B cell (primary cell): Measurements from ENCODE around the gene SNRNP27. TPM values are rescaled to one million over a fixed set of nuclear protein-coding genes. Genes with fewer than 3 reads are reported as not detected.

Experiments
- ATAC-seq: fragments of 200-7000 bp; cut with Tn5 transposase; one replicate; pipeline ENCODE4 v1.10.0; 2021; ENCODE audit warnings: low read depth, mild to moderate bottlenecking, moderate number of reproducible peaks, moderate library complexity
- CTCF ChIA-PET: fragments of 350-600 bp; sonication (Branson Sonifier 250); formaldehyde crosslinking; loops from one replicate; lab custom pipeline; 2021; ENCODE audit warnings: antibody characterized with exemption, inconsistent platforms; lab: Charles Lee
- POLR2A ChIA-PET: fragments of 350-600 bp; sonication (Branson Sonifier 250); formaldehyde crosslinking; loops from one replicate; lab custom pipeline; 2021; ENCODE audit warnings: antibody characterized with exemption; lab: Charles Lee
- DNase-seq: peaks from one replicate; pipeline ENCODE4 v3.0.0; 2013
- H2AFZ ChIP-seq: 2 replicates; pipeline ENCODE4 v1.6.1; 2012; ENCODE audit warnings: mild to moderate bottlenecking, low read depth, low read length; ENCODE audit not compliant: insufficient read depth, poor library complexity, severe bottlenecking
- H3K27ac ChIP-seq, 2 donors: 1 replicate in 1 of 2; 2 replicates in 1 of 2; pipeline ENCODE4 v1.5.1; 2012 to 2013; ENCODE audit warnings: low read length in 2 of 2, mild to moderate bottlenecking in 2 of 2, moderate library complexity in 1 of 2
- H3K27me3 ChIP-seq, 4 experiments: fragments of 200-600 bp in 1 of 4; sonication (generic) in 1 of 4; replicated peaks in 1 of 4; 1 replicate in 2 of 4; 2 replicates in 2 of 4; pipeline versions ENCODE4 v1.6.1 to v1.7.0; 2013 to 2016; ENCODE audit warnings: low read length in 3 of 4, mild to moderate bottlenecking in 2 of 4, mixed read lengths in 1 of 4, moderate library complexity in 1 of 4; ENCODE audit not compliant: insufficient read depth in 4 of 4, control insufficient read depth in 3 of 4; ENCODE audit errors: control extremely low read depth in 1 of 4
- H3K36me3 ChIP-seq, 2 experiments: replicated peaks in 1 of 2; 1 replicate in 1 of 2; 2 replicates in 1 of 2; pipeline versions ENCODE4 v1.6.1 to v1.7.1; 2013; ENCODE audit warnings: low read length in 1 of 2; ENCODE audit not compliant: insufficient read depth in 2 of 2, control insufficient read depth in 1 of 2; ENCODE audit errors: control extremely low read depth in 1 of 2, extremely low read depth in 1 of 2
- H3K4me1 ChIP-seq, 2 donors: fragments of 200-600 bp in 1 of 2; sonication (generic) in 1 of 2; 1 replicate in 1 of 2; 2 replicates in 1 of 2; pipeline versions ENCODE4 v1.5.1 to v1.6.1; 2013 to 2017; ENCODE audit warnings: low read length in 2 of 2; ENCODE audit not compliant: control insufficient read depth in 2 of 2, insufficient read depth in 2 of 2
- H3K4me2 ChIP-seq: replicated peaks from 2 replicates; pipeline ENCODE3; 2012; ENCODE audit warnings: mild to moderate bottlenecking, low read depth, low read length; ENCODE audit not compliant: poor library complexity, severe bottlenecking
- H3K4me3 ChIP-seq, 5 experiments: fragments of 200-600 bp in 1 of 5; sonication (generic) in 1 of 5; 1 replicate in 3 of 5; 2 replicates in 2 of 5; pipeline versions ENCODE4 v1.5.1 to v1.7.0; 2011 to 2016; ENCODE audit warnings: low read length in 4 of 5, mild to moderate bottlenecking in 4 of 5, low read depth in 2 of 5, control low read depth in 1 of 5, moderate library complexity in 1 of 5; ENCODE audit not compliant: insufficient read depth in 1 of 5; ENCODE audit errors: control extremely low read depth in 1 of 5, extremely low read depth in 1 of 5
- H3K79me2 ChIP-seq: fragments of 200-600 bp; sonication (generic); one replicate; pipeline ENCODE4 v1.6.0; 2016; ENCODE audit warnings: low read length; ENCODE audit not compliant: control insufficient read depth, insufficient read depth
- H3K9ac ChIP-seq: fragments of 200-600 bp; sonication (generic); 2 replicates; pipeline ENCODE4 v1.6.1; 2017; ENCODE audit warnings: mild to moderate bottlenecking, low read length, moderate library complexity
- H3K9me3 ChIP-seq, 3 donors: one replicate each; pipeline versions ENCODE4 v1.6.1 to v1.7.1; 2013; ENCODE audit warnings: low read length in 2 of 3; ENCODE audit not compliant: control insufficient read depth in 2 of 3, insufficient read depth in 1 of 3; ENCODE audit errors: control extremely low read depth in 1 of 3
- H4K20me1 ChIP-seq: 2 replicates; pipeline ENCODE4 v1.6.0; 2012; ENCODE audit warnings: mild to moderate bottlenecking, low read length; ENCODE audit not compliant: insufficient read depth, control insufficient read depth, poor library complexity, severe bottlenecking
- H3K27ac Mint-ChIP-seq: one replicate; pipeline ENCODE4 v1.8.0; 2021; ENCODE audit warnings: mixed read lengths
- H3K27me3 Mint-ChIP-seq: one replicate; pipeline ENCODE4 v1.8.0; 2021; ENCODE audit warnings: mixed read lengths
- H3K4me1 Mint-ChIP-seq: one replicate; pipeline ENCODE4 v1.8.0; 2021; ENCODE audit warnings: mixed read lengths
- H3K4me3 Mint-ChIP-seq: one replicate; pipeline ENCODE4 v1.8.0; 2021; ENCODE audit warnings: mixed read lengths
- H3K9me3 Mint-ChIP-seq: one replicate; pipeline ENCODE4 v1.8.0; 2022; ENCODE audit warnings: mixed read lengths; ENCODE audit not compliant: insufficient read depth
- EZH2 ChIP-seq: IDR thresholded peaks from 2 replicates; pipeline ENCODE4 v1.6.1; 2012; ENCODE audit warnings: borderline replicate concordance, low read depth, mild to moderate bottlenecking, moderate library complexity, low read length; ENCODE audit not compliant: insufficient read depth, poor library complexity, severe bottlenecking
- WGBS: methylation state at CpG from one replicate; pipeline ENCODE4 v1.1.5; 2013; ENCODE audit warnings: missing lambda C conversion rate; ENCODE audit not compliant: insufficient coverage; 5-methylcytosine and 5-hydroxymethylcytosine counted together
- intact Hi-C: fragments of 100-400 bp; cut with micrococcal nuclease; formaldehyde crosslinking; loops from one replicate; pipeline ENCODE4 v1.10.0; 2022
- polyA plus RNA-seq: library from polyadenylated mRNA; depleted of rRNA; stranded (reverse); fragments of >200 nt; gene quantifications from 2 replicates; pipeline ENCODE4 v1.2.3, GENCODE V29; 2012
- total RNA-seq, 2 donors: library from RNA; stranded (reverse); fragments of 120-200 nt in 1 of 2; gene quantifications; 1 replicate in 1 of 2; 2 replicates in 1 of 2; pipeline versions ENCODE4 v1.2.3 to v1.2.4, GENCODE V29; 2013 to 2022
- TF ChIP-seq, protein P1 (sequence below): fragments of 200-600 bp; IDR thresholded peaks from one replicate; pipeline ENCODE4 v1.8.0; 2022; ENCODE audit warnings: antibody characterized with exemption, mild to moderate bottlenecking

SNRNP27 gene
- total and polyA plus RNA-seq, 2 donors (not counting 1 experiment from before 2014, with no cell fraction given), result 20.5 to 54.8 TPM

DNA sequence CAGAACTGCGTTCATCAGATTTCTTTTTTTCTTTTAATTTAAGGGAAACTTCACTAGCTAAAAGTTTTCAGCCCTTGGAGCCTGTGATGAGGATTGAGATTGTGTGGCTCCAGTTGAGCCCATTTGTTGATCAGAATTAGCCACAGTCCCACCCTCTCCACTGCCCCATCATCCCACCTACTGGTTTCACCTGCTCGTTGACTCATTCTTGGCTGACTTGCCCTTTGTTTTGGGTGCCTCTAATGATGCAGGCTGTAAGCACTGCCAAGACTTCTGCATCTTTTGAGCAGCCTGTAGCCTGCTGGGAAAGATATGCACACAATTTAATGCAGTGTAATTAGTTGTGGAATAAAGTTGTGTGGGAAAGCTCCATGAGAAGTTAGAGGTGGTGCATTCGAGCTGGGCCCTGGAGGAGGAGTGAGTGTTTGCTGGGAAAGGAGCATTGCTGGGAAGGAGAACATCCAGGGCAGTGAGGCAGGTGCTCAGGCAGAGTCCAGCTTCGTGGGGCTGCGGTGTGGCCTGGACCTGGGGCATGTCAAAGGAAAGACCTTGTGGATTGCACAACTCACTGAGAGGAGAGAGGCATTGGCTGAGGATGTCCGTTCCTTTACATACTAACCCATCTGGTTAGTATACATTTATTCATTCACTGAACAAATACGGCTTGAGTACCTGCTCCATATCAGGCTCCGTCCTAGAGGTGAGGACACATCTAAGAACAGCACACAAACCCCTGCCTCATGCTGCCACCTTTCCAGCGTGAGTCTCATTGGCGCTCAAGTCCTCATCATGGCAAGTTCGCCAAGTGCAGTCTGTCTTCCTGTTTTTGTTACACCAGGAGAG, 49.5 kb downstream of the SNRNP27 start:
- Histone ChIP-seq H4K20me1 (no peaks in the 10 kb centered on the region), H3K36me3 (peaks cover 0 to 31% of the 10 kb centered on the region in 2 experiments), H3K4me3 (no peak overlapping the region), H3K27ac (no peak overlapping the region), H3K9ac (no peak overlapping the region), H2AFZ (no peak overlapping the region), H3K9me3 (no peaks in the 10 kb centered on the region), H3K27me3 (no peaks in the 10 kb centered on the region), H3K4me1 (peaks cover 0 to 8% of the 10 kb centered on the region in 2 donors), H3K4me2 (no peak overlapping the region), H3K79me2 (no peaks in the 10 kb centered on the region)
- ChIA-PET CTCF (interaction anchor here (0.9 kb wide), 1 partner anchor 9 kb away, joined by 3 read pairs; no protein-coding TSS in a partner anchor), POLR2A (no interaction called here)
- Mint-ChIP-seq H3K4me1 (peaks cover 7% of the 10 kb centered on the region), H3K27ac (no peak overlapping the region), H3K27me3 (no peaks in the 10 kb centered on the region), H3K4me3 (no peak overlapping the region), H3K9me3 (no peaks in the 10 kb centered on the region)
- TF ChIP-seq, protein P1, sequence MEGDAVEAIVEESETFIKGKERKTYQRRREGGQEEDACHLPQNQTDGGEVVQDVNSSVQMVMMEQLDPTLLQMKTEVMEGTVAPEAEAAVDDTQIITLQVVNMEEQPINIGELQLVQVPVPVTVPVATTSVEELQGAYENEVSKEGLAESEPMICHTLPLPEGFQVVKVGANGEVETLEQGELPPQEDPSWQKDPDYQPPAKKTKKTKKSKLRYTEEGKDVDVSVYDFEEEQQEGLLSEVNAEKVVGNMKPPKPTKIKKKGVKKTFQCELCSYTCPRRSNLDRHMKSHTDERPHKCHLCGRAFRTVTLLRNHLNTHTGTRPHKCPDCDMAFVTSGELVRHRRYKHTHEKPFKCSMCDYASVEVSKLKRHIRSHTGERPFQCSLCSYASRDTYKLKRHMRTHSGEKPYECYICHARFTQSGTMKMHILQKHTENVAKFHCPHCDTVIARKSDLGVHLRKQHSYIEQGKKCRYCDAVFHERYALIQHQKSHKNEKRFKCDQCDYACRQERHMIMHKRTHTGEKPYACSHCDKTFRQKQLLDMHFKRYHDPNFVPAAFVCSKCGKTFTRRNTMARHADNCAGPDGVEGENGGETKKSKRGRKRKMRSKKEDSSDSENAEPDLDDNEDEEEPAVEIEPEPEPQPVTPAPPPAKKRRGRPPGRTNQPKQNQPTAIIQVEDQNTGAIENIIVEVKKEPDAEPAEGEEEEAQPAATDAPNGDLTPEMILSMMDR, result no peak
- no peak for TF ChIP-seq EZH2
- intact Hi-C loops, result no loop called here
- 90% methylated on average over 7 of the region's 11 CpGs for WGBS
- ATAC-seq (no peak), DNase-seq (no peak)
